IMR-90 (cell line): ENCODE results near the gene STRN4.

Source experiments
- MAFK ChIP-seq: IDR thresholded peaks from 2 replicates; pipeline ENCODE4 v1.6.1; 2012; ENCODE audit warnings: low read depth, low read length, improper control_type of control experiment
- MAZ ChIP-seq: IDR thresholded peaks from 2 replicates; pipeline ENCODE4 v1.6.1; 2012; ENCODE audit warnings: low read depth, mild to moderate bottlenecking, low read length, improper control_type of control experiment, moderate library complexity, borderline replicate concordance
- MXI1 ChIP-seq: IDR thresholded peaks from 2 replicates; pipeline ENCODE4 v1.6.1; 2012; ENCODE audit warnings: low read depth, mild to moderate bottlenecking, low read length, moderate library complexity, borderline replicate concordance
- POLR2A ChIP-seq: IDR thresholded peaks from 2 replicates; pipeline ENCODE4 v1.6.1; 2012; ENCODE audit warnings: mild to moderate bottlenecking, low read depth, low read length
- RCOR1 ChIP-seq: IDR thresholded peaks from 2 replicates; pipeline ENCODE4 v1.6.1; 2012; ENCODE audit warnings: mild to moderate bottlenecking, low read length, improper control_type of control experiment; ENCODE audit not compliant: insufficient replicate concordance
- RFX5 ChIP-seq: IDR thresholded peaks from 2 replicates; pipeline ENCODE4 v1.8.0; 2012; ENCODE audit warnings: low read depth, mild to moderate bottlenecking, low read length, moderate library complexity
- TF ChIP-seq, protein P1 (sequence below): conservative IDR thresholded peaks from 2 replicates; pipeline ENCODE4 v1.5.1; 2012; ENCODE audit warnings: mild to moderate bottlenecking, low read depth, low read length, improper control_type of control experiment
- TF ChIP-seq, protein P2 (sequence below): fragments of 150-350 bp; IDR thresholded peaks from 2 replicates; pipeline ENCODE4 v1.6.1; 2017; ENCODE audit warnings: mild to moderate bottlenecking, antibody characterized with exemption, low read length, low read depth
- TF ChIP-seq, protein P3 (sequence below): fragments of 150-350 bp; IDR thresholded peaks from 2 replicates; pipeline ENCODE4 v1.6.1; 2016; ENCODE audit warnings: low read depth, mild to moderate bottlenecking, low read length, moderate library complexity, borderline replicate concordance

DNA sequence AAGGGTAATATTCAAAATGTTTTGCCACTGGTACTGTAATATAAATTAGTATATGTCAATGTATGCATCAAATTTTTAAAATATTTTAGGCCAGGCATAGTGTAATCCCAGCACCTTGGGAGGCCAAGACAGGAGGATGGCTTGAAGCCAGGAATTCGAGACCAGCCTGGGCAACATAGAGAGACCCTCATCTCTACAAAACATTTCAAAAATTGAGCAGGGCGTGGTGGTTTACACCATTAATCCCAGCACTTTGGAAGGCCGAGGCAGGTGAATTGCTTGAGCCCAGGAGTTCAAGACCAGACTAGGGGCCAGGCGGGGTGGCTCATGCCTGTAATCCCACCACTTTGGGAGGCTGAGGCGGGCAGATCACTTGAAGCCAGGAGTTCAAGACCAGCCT is 14.1 kb upstream of the STRN4 start:
- TF ChIP-seq, protein P1, sequence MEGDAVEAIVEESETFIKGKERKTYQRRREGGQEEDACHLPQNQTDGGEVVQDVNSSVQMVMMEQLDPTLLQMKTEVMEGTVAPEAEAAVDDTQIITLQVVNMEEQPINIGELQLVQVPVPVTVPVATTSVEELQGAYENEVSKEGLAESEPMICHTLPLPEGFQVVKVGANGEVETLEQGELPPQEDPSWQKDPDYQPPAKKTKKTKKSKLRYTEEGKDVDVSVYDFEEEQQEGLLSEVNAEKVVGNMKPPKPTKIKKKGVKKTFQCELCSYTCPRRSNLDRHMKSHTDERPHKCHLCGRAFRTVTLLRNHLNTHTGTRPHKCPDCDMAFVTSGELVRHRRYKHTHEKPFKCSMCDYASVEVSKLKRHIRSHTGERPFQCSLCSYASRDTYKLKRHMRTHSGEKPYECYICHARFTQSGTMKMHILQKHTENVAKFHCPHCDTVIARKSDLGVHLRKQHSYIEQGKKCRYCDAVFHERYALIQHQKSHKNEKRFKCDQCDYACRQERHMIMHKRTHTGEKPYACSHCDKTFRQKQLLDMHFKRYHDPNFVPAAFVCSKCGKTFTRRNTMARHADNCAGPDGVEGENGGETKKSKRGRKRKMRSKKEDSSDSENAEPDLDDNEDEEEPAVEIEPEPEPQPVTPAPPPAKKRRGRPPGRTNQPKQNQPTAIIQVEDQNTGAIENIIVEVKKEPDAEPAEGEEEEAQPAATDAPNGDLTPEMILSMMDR = no peak
- TF ChIP-seq RFX5 (no peak), MAZ (no peak), POLR2A (no peak), RCOR1 (no peak), MAFK (no peak), MXI1 (no peak)
- TF ChIP-seq, protein P2, sequence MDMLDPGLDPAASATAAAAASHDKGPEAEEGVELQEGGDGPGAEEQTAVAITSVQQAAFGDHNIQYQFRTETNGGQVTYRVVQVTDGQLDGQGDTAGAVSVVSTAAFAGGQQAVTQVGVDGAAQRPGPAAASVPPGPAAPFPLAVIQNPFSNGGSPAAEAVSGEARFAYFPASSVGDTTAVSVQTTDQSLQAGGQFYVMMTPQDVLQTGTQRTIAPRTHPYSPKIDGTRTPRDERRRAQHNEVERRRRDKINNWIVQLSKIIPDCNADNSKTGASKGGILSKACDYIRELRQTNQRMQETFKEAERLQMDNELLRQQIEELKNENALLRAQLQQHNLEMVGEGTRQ = no peak
- TF ChIP-seq, protein P3, sequence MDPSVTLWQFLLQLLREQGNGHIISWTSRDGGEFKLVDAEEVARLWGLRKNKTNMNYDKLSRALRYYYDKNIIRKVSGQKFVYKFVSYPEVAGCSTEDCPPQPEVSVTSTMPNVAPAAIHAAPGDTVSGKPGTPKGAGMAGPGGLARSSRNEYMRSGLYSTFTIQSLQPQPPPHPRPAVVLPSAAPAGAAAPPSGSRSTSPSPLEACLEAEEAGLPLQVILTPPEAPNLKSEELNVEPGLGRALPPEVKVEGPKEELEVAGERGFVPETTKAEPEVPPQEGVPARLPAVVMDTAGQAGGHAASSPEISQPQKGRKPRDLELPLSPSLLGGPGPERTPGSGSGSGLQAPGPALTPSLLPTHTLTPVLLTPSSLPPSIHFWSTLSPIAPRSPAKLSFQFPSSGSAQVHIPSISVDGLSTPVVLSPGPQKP = no peak
